A673 (cell line): Measurements from ENCODE around the gene INO80C.

Experiments
- CTCF ChIP-seq: fragments of 300-800, 200-600 bp; sonication (generic); conservative IDR thresholded peaks from 2 replicates; pipeline ENCODE4 v1.5.1; 2017; ENCODE audit warnings: low read depth, mild to moderate bottlenecking, antibody characterized with exemption, low read length, moderate library complexity, mixed read lengths
- EZH2 ChIP-seq: fragments of 200-600 bp; sonication (generic); IDR thresholded peaks from 2 replicates; pipeline ENCODE4 v1.6.1; 2017; ENCODE audit warnings: borderline replicate concordance, low read depth, mild to moderate bottlenecking, mixed read lengths, antibody characterized with exemption, low read length; ENCODE audit not compliant: poor library complexity, severe bottlenecking

GRCh38 chr18:35489913-35490490, 7.8 kb downstream of the INO80C start:
- TF ChIP-seq CTCF (no peak), EZH2 (no peak)
